ENCODE results near the gene TNIP2.

DNA sequence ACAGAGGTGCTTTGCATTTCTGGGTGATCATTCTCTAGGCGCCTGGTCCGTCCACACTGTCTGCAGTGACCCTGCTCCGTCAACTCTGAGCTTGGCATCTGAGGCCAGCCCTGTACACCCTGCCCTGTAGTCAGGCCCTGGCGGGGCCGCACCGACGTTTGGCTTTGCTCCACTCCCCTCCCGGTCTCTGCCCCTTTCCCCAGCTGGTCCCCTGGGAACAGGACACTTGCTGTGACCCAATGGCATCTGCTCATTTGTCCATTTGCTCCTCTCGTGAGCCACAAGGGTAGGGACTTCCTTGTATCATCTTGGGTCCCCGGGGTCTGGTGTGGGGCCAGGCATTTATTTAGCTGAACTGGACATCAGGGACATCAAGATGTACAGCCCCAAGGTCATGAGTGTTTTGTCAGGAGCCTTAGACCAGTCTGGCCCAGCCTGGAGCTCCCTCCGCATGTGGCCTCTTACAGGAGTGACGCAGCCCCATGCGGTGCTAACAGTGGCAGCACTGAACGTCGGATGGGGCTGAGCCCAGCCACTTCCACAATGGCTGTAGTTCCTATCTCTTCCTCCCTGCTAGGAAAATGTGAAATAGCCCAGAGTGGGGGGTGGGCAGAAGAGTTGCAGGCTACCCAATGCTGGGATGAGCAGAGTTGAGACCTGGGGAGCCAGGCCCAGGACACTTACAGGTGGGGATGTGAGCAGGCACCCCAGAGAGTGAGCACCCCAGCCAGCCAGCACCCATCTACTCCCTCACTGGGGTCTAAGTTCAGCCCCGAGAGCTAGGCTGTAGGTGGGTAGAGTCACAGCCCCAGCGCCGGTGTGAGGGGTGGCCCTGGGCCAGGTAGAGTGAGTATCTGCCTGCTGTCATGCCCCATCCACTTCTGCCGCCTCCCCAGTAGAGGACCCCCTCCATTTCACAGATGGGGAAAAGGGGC is 34.7 kb upstream of the TNIP2 start:
- TF ChIP-seq, protein P1, sequence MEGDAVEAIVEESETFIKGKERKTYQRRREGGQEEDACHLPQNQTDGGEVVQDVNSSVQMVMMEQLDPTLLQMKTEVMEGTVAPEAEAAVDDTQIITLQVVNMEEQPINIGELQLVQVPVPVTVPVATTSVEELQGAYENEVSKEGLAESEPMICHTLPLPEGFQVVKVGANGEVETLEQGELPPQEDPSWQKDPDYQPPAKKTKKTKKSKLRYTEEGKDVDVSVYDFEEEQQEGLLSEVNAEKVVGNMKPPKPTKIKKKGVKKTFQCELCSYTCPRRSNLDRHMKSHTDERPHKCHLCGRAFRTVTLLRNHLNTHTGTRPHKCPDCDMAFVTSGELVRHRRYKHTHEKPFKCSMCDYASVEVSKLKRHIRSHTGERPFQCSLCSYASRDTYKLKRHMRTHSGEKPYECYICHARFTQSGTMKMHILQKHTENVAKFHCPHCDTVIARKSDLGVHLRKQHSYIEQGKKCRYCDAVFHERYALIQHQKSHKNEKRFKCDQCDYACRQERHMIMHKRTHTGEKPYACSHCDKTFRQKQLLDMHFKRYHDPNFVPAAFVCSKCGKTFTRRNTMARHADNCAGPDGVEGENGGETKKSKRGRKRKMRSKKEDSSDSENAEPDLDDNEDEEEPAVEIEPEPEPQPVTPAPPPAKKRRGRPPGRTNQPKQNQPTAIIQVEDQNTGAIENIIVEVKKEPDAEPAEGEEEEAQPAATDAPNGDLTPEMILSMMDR (IDR thresholded peaks at IDR 0.05), result no peak
- no peak for TF ChIP-seq EP300 (IDR thresholded peaks at IDR 0.05)

All from esophagus muscularis mucosa (tissue), 3 donors.